GM19324 (cell line): ENCODE data around the gene NPIPA3.
"Not testable (repeated sequence)": the region's sequence is repeated elsewhere in the genome, so short reads cannot be mapped to it uniquely, and the experiment has no call there.

ENCODE experiments used
- ATAC-seq: cut with Tn5 transposase; IDR thresholded peaks from one replicate; pipeline ENCODE4 v1.9.1; 2021; ENCODE audit warnings: mild to moderate bottlenecking, moderate library complexity; ENCODE audit not compliant: unreplicated experiment, low FRiP score

Gene NPIPA3

DNA sequence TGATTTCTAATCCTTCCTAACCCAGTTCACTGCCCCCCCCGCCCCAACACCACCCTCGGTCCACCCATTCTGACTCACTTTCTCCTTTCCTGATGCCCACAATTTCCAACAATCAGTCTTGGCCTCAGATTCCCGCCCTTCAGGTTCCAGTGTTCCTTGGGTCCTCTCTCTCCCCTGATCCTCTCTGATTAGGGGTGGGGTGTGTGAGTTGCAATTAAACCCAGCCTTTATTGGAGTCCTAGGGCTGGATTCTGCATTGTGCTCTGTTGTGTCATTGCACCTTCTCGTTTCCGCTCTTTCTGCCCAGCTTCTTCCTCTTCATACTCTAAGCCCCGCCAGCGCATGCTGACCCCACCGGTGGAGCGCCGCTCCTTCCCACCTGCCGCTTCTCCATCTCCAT is 38.6 kb downstream of the NPIPA3 start:
- ATAC-seq = peak; percentile 14

DNA sequence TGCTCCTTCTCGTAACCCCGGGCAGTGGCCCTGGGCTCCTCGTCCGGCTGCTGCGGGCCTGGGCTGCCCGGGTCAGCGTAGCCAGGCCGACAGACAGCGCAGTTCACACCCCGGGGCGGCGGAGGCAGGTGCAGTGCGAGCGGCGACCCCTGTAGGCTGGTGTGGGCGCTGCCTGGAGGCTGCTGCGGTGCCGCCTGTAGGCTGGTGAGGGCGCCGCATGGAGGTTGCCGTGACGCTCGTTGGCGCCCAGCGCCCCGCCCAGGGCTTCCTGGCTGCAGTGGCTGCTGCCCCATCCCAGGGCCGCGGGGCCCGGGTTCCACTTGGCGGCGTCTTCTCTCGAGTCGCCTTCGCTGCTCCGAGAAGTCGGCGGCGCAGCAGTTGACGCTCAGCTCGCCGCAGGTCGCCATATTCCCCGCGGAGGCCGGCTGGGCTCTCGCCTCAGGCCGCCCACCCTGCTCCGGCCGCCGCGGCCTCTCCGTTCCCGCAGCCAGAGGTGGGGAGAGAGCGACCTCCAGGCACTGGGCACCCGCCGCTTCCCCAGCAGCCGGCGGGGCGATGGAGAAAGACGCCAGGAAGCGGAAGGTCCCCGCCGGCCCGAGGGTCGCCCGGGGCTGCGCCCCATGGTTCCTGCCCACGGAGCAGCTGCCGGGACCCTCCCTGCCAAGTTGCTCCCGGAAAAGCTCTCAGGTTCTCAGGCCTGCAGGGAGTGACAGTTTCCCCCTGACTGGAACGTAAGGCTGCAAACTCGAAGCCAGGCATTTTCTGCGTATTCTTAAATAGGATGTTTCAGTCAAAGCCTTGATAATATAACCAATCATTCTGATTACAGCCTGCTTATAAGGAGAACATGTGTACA is 39.3 kb downstream of the NPIPA3 start, which contains the start of gene NPIPA2:
TSS of gene NPIPA2 (plus strand) at position 261 of the 856 bp plus-strand sequence. CDS start 5,533 bp downstream, outside the sequence.
- ATAC-seq = peak; percentile 99

DNA sequence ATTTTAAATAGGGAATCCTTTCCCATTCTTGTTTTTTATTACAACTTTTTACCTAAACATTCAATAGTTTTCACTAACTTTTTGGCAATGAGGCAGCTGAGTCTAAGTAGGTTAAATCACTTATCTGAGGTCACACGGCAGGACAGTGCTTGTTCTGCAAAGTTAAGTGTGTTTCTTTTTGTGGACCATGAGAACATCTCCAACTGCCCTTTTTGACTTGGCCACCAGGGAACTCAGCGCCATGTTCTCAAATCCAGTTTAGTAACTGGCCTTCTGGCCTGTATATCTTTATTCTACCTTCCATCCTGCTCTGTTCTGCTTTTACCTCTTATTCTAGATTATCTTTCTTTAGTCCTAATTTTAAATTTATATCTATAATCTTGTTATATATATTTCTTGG is 70.4 kb downstream of the NPIPA3 start:
- ATAC-seq = not testable (repeated sequence)

DNA sequence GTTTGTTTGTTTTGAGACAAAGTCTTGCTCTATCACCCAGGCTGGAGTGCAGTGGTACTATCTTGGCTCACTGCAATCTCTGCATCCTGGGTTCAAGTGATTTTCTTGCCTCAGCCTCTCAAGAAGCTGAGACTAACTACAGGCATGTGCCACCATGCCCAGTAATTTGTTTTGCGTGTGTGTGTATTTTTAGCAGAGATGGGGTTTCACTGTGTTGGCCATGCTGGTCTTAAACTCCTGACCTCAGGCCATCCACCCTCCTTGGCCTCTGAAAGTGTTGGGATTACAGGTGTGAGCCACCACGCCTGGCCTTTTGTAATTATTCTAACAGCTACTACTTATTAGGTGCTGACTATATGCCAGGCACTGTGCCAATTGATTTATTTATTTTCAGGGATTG is 72.4 kb downstream of the NPIPA3 start:
- ATAC-seq = not testable (repeated sequence)
